ENCODE measurements around the gene ZNF598.

The ZNF598 gene

DNA sequence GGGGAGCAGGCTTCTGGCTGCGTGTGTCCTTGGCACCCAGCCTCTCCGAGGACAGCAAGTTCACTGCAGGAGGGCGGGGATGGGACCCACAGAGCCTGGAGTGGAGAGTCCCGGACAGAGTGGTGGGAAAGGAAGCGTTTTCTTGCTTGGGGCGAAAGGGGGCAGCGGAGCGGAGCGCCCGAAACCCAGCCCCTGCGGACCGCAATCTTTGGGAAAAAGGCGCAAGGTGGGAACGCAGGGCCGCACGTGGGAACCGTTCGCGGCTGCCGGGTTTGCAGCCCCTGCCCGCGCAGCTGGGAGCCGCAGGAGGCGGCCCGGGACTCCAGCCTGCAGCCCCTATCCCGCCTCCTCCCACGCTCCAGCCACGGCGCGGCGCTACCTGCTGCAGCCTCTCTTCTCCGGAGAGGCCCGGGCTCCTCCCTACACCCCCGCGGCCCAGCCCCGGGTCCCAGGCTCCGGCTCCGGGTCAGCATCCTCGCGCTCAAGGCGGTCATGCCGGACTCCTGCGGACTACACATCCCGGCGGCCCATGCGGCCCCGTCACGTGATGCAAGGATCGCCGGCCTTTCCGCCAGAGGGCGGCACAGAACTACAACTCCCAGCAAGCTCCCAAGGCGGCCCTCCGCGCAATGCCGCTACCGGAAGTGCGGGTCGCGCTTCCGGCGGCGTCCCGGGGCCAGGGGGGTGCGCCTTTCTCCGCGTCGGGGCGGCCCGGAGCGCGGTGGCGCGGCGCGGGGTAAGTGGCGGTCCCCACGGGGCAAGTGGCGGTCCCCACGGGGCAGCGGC lies 37.9 kb upstream of the ZNF598 start, which contains the start of the genes NTHL1 and TSC2 (continued):
- TF ChIP-seq, protein P1, sequence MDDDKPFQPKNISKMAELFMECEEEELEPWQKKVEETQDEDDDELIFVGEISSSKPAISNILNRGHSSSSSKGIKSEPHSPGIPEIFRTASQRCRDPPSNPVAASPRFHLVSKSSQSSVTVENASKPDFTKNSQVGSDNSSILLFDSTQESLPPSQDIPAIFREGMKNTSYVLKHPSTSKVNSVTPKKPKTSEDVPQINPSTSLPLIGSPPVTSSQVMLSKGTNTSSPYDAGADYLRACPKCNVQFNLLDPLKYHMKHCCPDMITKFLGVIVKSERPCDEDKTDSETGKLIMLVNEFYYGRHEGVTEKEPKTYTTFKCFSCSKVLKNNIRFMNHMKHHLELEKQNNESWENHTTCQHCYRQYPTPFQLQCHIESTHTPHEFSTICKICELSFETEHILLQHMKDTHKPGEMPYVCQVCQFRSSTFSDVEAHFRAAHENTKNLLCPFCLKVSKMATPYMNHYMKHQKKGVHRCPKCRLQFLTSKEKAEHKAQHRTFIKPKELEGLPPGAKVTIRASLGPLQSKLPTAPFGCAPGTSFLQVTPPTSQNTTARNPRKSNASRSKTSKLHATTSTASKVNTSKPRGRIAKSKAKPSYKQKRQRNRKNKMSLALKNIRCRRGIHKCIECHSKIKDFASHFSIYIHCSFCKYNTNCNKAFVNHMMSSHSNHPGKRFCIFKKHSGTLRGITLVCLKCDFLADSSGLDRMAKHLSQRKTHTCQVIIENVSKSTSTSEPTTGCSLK (tag by site-specific recombination; IDR thresholded peaks at IDR 0.05): no peak
- no peak; the same call in 1 of the 2 replicates for TF ChIP-seq PRDM2 (tag by site-specific recombination; IDR thresholded peaks at IDR 0.05; ENCODE audit: borderline replicate concordance)
- TF ChIP-seq SCRT1 (tag by site-specific recombination; IDR thresholded peaks at IDR 0.05; ENCODE audit: borderline replicate concordance): no peak
- TF ChIP-seq ZNF624 (tag by site-specific recombination; IDR thresholded peaks at IDR 0.05): no peak
- TF ChIP-seq ZNF121 (tag by site-specific recombination; IDR thresholded peaks at IDR 0.05): no peak
- TF ChIP-seq ZNF426 (tag by site-specific recombination; IDR thresholded peaks at IDR 0.05): no peak
- peak; percentile 47 for TF ChIP-seq ZNF843 (tag by site-specific recombination; IDR thresholded peaks at IDR 0.05)
- no peak for TF ChIP-seq ZNF548 (tag by site-specific recombination; IDR thresholded peaks at IDR 0.05)
- no peak for TF ChIP-seq ZNF174 (tag by site-specific recombination; IDR thresholded peaks at IDR 0.05)
- TF ChIP-seq ZNF549 (tag by site-specific recombination; IDR thresholded peaks at IDR 0.05): no peak
- TF ChIP-seq, protein P2, sequence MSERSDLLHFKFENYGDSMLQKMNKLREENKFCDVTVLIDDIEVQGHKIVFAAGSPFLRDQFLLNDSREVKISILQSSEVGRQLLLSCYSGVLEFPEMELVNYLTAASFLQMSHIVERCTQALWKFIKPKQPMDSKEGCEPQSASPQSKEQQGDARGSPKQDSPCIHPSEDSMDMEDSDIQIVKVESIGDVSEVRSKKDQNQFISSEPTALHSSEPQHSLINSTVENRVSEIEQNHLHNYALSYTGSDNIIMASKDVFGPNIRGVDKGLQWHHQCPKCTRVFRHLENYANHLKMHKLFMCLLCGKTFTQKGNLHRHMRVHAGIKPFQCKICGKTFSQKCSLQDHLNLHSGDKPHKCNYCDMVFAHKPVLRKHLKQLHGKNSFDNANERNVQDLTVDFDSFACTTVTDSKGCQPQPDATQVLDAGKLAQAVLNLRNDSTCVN (tag by site-specific recombination; optimal IDR thresholded peaks at IDR 0.05): peak; percentile 92
- no peak for TF ChIP-seq ZNF623 (tag by site-specific recombination; IDR thresholded peaks at IDR 0.05)
- TF ChIP-seq ZFP37 (tag by site-specific recombination; IDR thresholded peaks at IDR 0.05): no peak; the same call in 1 of the 2 replicates
- no peak for TF ChIP-seq ZSCAN18 (tag by site-specific recombination; IDR thresholded peaks at IDR 0.05)
- peak; percentile 91 for TF ChIP-seq ZFHX2 (tag by site-specific recombination; conservative IDR thresholded peaks at IDR 0.05)
- TF ChIP-seq ZNF274 (IDR thresholded peaks at IDR 0.05; ENCODE audit: low read length): no peak
- TF ChIP-seq ZNF274 (tag by site-specific recombination; IDR thresholded peaks at IDR 0.05; ENCODE audit: borderline replicate concordance): no peak
- TF ChIP-seq ZNF341 (tag by site-specific recombination; IDR thresholded peaks at IDR 0.05; ENCODE audit: low read depth): no peak
- no peak for TF ChIP-seq ZFP41 (tag by site-specific recombination; IDR thresholded peaks at IDR 0.05; ENCODE audit: borderline replicate concordance)
- TF ChIP-seq ZNF248 (tag by site-specific recombination; IDR thresholded peaks at IDR 0.05): no peak
- TF ChIP-seq SP3 (tag by site-specific recombination; IDR thresholded peaks at IDR 0.05): peak; percentile 93
- no peak for TF ChIP-seq RBAK (tag by site-specific recombination; IDR thresholded peaks at IDR 0.05)
- TF ChIP-seq ZSCAN16 (tag by site-specific recombination; IDR thresholded peaks at IDR 0.05): peak; percentile 43; the same call in 1 of the 2 replicates
- TF ChIP-seq BCL11A (tag by site-specific recombination; IDR thresholded peaks at IDR 0.05; ENCODE audit: low read depth): no peak
